ENCODE measurements around the gene CYTL1. TPM values are rescaled to one million over a fixed set of nuclear protein-coding genes. Genes with fewer than 3 reads are reported as not detected.
"Not testable (repeated sequence)": the region's sequence is repeated elsewhere in the genome, so short reads cannot be mapped to it uniquely, and the experiment has no call there.

Gene CYTL1
- 8.1 and 13.1 TPM in 2 replicates for total RNA-seq

- TF ChIP-seq, protein P1, sequence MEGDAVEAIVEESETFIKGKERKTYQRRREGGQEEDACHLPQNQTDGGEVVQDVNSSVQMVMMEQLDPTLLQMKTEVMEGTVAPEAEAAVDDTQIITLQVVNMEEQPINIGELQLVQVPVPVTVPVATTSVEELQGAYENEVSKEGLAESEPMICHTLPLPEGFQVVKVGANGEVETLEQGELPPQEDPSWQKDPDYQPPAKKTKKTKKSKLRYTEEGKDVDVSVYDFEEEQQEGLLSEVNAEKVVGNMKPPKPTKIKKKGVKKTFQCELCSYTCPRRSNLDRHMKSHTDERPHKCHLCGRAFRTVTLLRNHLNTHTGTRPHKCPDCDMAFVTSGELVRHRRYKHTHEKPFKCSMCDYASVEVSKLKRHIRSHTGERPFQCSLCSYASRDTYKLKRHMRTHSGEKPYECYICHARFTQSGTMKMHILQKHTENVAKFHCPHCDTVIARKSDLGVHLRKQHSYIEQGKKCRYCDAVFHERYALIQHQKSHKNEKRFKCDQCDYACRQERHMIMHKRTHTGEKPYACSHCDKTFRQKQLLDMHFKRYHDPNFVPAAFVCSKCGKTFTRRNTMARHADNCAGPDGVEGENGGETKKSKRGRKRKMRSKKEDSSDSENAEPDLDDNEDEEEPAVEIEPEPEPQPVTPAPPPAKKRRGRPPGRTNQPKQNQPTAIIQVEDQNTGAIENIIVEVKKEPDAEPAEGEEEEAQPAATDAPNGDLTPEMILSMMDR (conservative IDR thresholded peaks at IDR 0.05; ENCODE audit: low read depth, low read length) = no peak
- no peak for DNase-seq (ENCODE audit: low read depth)
- H3K4me3 ChIP-seq (ENCODE audit: low read depth, low read length) = peak within 1 kb of the TSS; percentile 31
Measured at GRCh38 chr4:5019274-5019673, at the start of gene CYTL1. Gene CYTL1 (minus strand): TSS chr4:5019458. CDS start chr4:5019445, 13 bp downstream.

DNA sequence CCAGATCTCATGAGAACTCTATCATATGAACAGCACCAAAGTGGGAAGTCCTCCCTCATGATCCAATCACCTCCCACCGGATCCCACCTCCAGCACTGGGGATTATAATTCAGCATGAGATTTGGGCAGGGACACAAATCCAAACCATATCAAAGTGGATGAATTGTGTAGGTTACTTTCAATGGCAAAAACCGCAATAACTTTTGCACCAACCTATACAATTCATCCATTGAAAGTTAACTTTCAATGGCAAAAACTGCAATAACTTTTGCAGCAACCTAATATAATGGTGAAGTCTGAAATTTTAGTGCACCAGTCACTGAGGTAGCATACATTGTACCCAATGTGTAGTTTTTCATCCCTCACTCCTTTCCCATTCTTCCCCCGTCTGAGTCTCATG lies 48.6 kb upstream of the CYTL1 start:
- DNase-seq (ENCODE audit: low read depth) = no peak
- TF ChIP-seq, protein P1 (conservative IDR thresholded peaks at IDR 0.05; ENCODE audit: low read depth, low read length) = no peak
- no peak overlapping the region for H3K4me3 ChIP-seq (ENCODE audit: low read depth, low read length)

- DNase-seq (ENCODE audit: low read depth) = not testable (repeated sequence)
Measured at GRCh38 chr4:5066968-5067367, 47.7 kb upstream of the CYTL1 start.

DNA sequence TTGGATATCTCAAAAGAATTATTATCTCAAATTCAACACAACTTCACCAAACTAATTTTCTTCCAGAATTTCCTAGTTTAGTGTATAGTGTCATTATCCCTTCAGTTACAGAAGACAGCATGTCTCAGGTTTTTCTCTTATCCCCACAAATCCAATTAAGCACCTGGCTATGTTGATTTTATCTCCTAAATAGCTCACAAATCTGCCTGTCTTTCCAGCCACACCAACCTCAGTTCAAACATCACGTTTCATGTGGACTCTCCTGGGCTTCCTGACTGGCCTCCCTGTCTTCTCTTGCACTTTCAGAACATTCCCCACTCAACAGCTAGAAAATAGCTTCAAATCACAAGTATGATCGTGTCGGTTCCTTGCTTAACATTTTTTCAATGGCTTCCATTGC lies 46.8 kb upstream of the CYTL1 start:
- DNase-seq (ENCODE audit: low read depth) = no peak
- H3K4me3 ChIP-seq (ENCODE audit: low read depth, low read length) = no peak overlapping the region
- TF ChIP-seq, protein P1 (conservative IDR thresholded peaks at IDR 0.05; ENCODE audit: low read depth, low read length) = no peak

More at GRCh38 chr4:5066968-5067367, 47.7 kb upstream of the CYTL1 start:
- not testable (repeated sequence) for H3K4me3 ChIP-seq (ENCODE audit: low read depth, low read length)

- TF ChIP-seq, protein P1 (conservative IDR thresholded peaks at IDR 0.05; ENCODE audit: low read depth, low read length) = no peak
- DNase-seq (ENCODE audit: low read depth) = no peak
- no peak overlapping the region for H3K4me3 ChIP-seq (ENCODE audit: low read depth, low read length)
Measured at GRCh38 chr4:5055411-5055810, 36.2 kb upstream of the CYTL1 start.

- peak; percentile 59 for DNase-seq (ENCODE audit: low read depth)
- no peak overlapping the region for H3K4me3 ChIP-seq (ENCODE audit: low read depth, low read length)
- TF ChIP-seq, protein P1 (conservative IDR thresholded peaks at IDR 0.05; ENCODE audit: low read depth, low read length) = no peak
Measured at GRCh38 chr4:5054532-5054931, 35.3 kb upstream of the CYTL1 start.

GRCh38 chr4:5052726-5053425 lies 33.6 kb upstream of the CYTL1 start:
- TF ChIP-seq, protein P1 (conservative IDR thresholded peaks at IDR 0.05; ENCODE audit: low read depth, low read length) = no peak
- H3K4me3 ChIP-seq (ENCODE audit: low read depth, low read length) = peak overlapping the region; percentile 72
- DNase-seq (ENCODE audit: low read depth) = no peak
